Measurements from ENCODE around the gene IFNL3.

GRCh38 chr19:39217094-39217493 is 27.7 kb downstream of the IFNL3 start:
- TF ChIP-seq CTCF (IDR thresholded peaks at IDR 0.05; ENCODE audit: low read depth, low read length, poor library complexity, severe bottlenecking) (no peak), EZH2phosphoT487 (IDR thresholded peaks at IDR 0.05; ENCODE audit: borderline replicate concordance, low read length) (no peak)

Measured in DOHH2 (cell line).